ENCODE data around the gene LYRM2.

The LYRM2 gene

GRCh38 chr6:89678531-89678930 is 40.0 kb upstream of the LYRM2 start:
- Histone ChIP-seq H3K9ac (ENCODE audit: low read length) (no peak overlapping the region), H2AFZ (ENCODE audit: low read depth, low read length) (no peak overlapping the region), H3K27ac (ENCODE audit: low read length) (no peak overlapping the region), H3K36me3 (replicated peaks; ENCODE audit: low read depth, low read length) (peaks cover 23% of the 10 kb centered on the region), H3K4me2 (ENCODE audit: low read length) (no peak overlapping the region), H4K20me1 (ENCODE audit: insufficient read depth, low read length) (no peaks in the 10 kb centered on the region), H3K79me2 (ENCODE audit: low read length) (no peaks in the 10 kb centered on the region), H3K27me3 (ENCODE audit: low read depth, low read length) (no peaks in the 10 kb centered on the region), H3K4me1 (ENCODE audit: low read length) (no peaks in the 10 kb centered on the region), H3K4me3 (ENCODE audit: low read length) (no peak overlapping the region), H3K9me3 (ENCODE audit: insufficient read depth, low read length) (no peaks in the 10 kb centered on the region)
- TF ChIP-seq EZH2phosphoT487 (IDR thresholded peaks at IDR 0.05; ENCODE audit: low read depth) (no peak), CTCF (IDR thresholded peaks at IDR 0.05; ENCODE audit: low read depth, low read length) (no peak)

GRCh38 chr6:89675949-89676748 is 37.6 kb upstream of the LYRM2 start:
- no peaks in the 10 kb centered on the region for H3K4me1 ChIP-seq (ENCODE audit: low read length)
- no peaks in the 10 kb centered on the region for H4K20me1 ChIP-seq (ENCODE audit: insufficient read depth, low read length)
- H3K27ac ChIP-seq (ENCODE audit: low read length), result no peak overlapping the region
- no peak overlapping the region for H3K9ac ChIP-seq (ENCODE audit: low read length)
- H3K27me3 ChIP-seq (ENCODE audit: low read depth, low read length), result no peaks in the 10 kb centered on the region
- no peak overlapping the region for H3K4me3 ChIP-seq (ENCODE audit: low read length)
- peaks cover 15% of the 10 kb centered on the region for H3K36me3 ChIP-seq (replicated peaks; ENCODE audit: low read depth, low read length)
- H3K9me3 ChIP-seq (ENCODE audit: insufficient read depth, low read length), result no peaks in the 10 kb centered on the region
- no peak overlapping the region for H2AFZ ChIP-seq (ENCODE audit: low read depth, low read length)
- H3K79me2 ChIP-seq (ENCODE audit: low read length), result no peaks in the 10 kb centered on the region
- H3K4me2 ChIP-seq (ENCODE audit: low read length), result no peak overlapping the region
- TF ChIP-seq EZH2phosphoT487 (IDR thresholded peaks at IDR 0.05; ENCODE audit: low read depth) (no peak), CTCF (IDR thresholded peaks at IDR 0.05; ENCODE audit: low read depth, low read length) (no peak)

- Histone ChIP-seq H3K4me1 (ENCODE audit: low read length) (no peaks in the 10 kb centered on the region), H3K36me3 (replicated peaks; ENCODE audit: low read depth, low read length) (peaks cover 10% of the 10 kb centered on the region), H3K27ac (ENCODE audit: low read length) (no peak overlapping the region), H2AFZ (ENCODE audit: low read depth, low read length) (no peak overlapping the region), H3K27me3 (ENCODE audit: low read depth, low read length) (no peaks in the 10 kb centered on the region), H4K20me1 (ENCODE audit: insufficient read depth, low read length) (no peaks in the 10 kb centered on the region), H3K9me3 (ENCODE audit: insufficient read depth, low read length) (no peaks in the 10 kb centered on the region), H3K4me3 (ENCODE audit: low read length) (no peak overlapping the region), H3K4me2 (ENCODE audit: low read length) (no peak overlapping the region), H3K79me2 (ENCODE audit: low read length) (no peaks in the 10 kb centered on the region), H3K9ac (ENCODE audit: low read length) (no peak overlapping the region)
- TF ChIP-seq EZH2phosphoT487 (IDR thresholded peaks at IDR 0.05; ENCODE audit: low read depth) (no peak), CTCF (IDR thresholded peaks at IDR 0.05; ENCODE audit: low read depth, low read length) (no peak)
Measured at GRCh38 chr6:89670935-89671565, 32.5 kb upstream of the LYRM2 start.

GRCh38 chr6:89669002-89669401 is 30.5 kb upstream of the LYRM2 start:
- Histone ChIP-seq H3K4me1 (ENCODE audit: low read length) (no peaks in the 10 kb centered on the region), H3K27ac (ENCODE audit: low read length) (no peak overlapping the region), H3K79me2 (ENCODE audit: low read length) (no peaks in the 10 kb centered on the region), H3K4me3 (ENCODE audit: low read length) (no peak overlapping the region), H3K4me2 (ENCODE audit: low read length) (no peak overlapping the region), H2AFZ (ENCODE audit: low read depth, low read length) (no peak overlapping the region), H3K9me3 (ENCODE audit: insufficient read depth, low read length) (no peaks in the 10 kb centered on the region), H3K9ac (ENCODE audit: low read length) (no peak overlapping the region), H3K36me3 (replicated peaks; ENCODE audit: low read depth, low read length) (peaks cover 4% of the 10 kb centered on the region), H3K27me3 (ENCODE audit: low read depth, low read length) (no peaks in the 10 kb centered on the region), H4K20me1 (ENCODE audit: insufficient read depth, low read length) (no peaks in the 10 kb centered on the region)
- TF ChIP-seq EZH2phosphoT487 (IDR thresholded peaks at IDR 0.05; ENCODE audit: low read depth), result no peak
- no peak for TF ChIP-seq CTCF (IDR thresholded peaks at IDR 0.05; ENCODE audit: low read depth, low read length)
